ENCODE data around the gene MAL. TPM values are rescaled to one million over a fixed set of nuclear protein-coding genes. Genes with fewer than 3 reads are reported as not detected.

Gene MAL
- polyA plus RNA-seq, 1 of the 3 experiments (the other 2 are of a cell fraction), result not detected

DNA sequence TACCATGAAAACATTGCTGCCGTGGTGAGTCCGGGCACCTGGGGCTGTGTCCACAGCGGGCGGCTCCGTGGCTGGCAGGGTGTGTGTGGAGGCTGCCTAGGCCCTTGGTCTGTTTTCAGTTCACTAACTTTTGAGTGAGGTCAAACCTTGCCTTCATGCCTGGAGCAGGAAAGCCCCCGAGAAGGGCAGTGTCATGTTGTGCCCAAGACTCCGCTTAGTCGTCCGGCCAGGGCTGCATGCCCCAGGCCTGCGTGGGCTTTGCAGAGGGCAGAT is 24.1 kb downstream of the MAL start:
- Histone ChIP-seq H4K20me1 (ENCODE audit: insufficient read depth) (no peaks in the 10 kb centered on the region), H3K9me2 (no peaks in the 10 kb centered on the region), H3K79me2 (ENCODE audit: insufficient read depth) (no peaks in the 10 kb centered on the region), H3K27ac (ENCODE audit: low read depth in 2 of 2, low read length in 1 of 2) (no peak overlapping the region), H3K9ac (no peak overlapping the region), H3K27me3 (ENCODE audit: insufficient read depth) (peaks cover 71% of the 10 kb centered on the region), H3K9me3 (no peaks in the 10 kb centered on the region), H3K36me3 (replicated peaks in 1 of 2; ENCODE audit: control insufficient read depth in 1 of 2, insufficient read depth in 2 of 2, low read length in 1 of 2) (no peaks in the 10 kb centered on the region), H3K4me3 (ENCODE audit: low read depth in 2 of 2, low read length in 1 of 2) (no peak overlapping the region), H3F3A (replicated peaks; ENCODE audit: insufficient read depth) (no peaks in the 10 kb centered on the region), H2AFZ (ENCODE audit: low read depth) (no peak overlapping the region), H3K4me1 (ENCODE audit: control insufficient read depth in 1 of 2, insufficient read depth in 2 of 2, low read depth in 1 of 2, low read length in 1 of 2) (no peaks in the 10 kb centered on the region), H3K4me2 (no peak overlapping the region)
- CTCF ChIA-PET, result no interaction called here
- TF ChIP-seq NRF1 (IDR thresholded peaks at IDR 0.05; ENCODE audit: low read depth, low read length), result no peak
- TF ChIP-seq RXRA (IDR thresholded peaks at IDR 0.05; ENCODE audit: borderline replicate concordance, low read depth), result no peak
- TF ChIP-seq TCF12 (IDR thresholded peaks at IDR 0.05), result no peak
- no peak for TF ChIP-seq YY1 (IDR thresholded peaks at IDR 0.05; ENCODE audit: low read depth)
- TF ChIP-seq RCOR1 (IDR thresholded peaks at IDR 0.05; ENCODE audit: low read length), result no peak
- no peak for TF ChIP-seq FOXJ3 (CRISPR knock-in tag; IDR thresholded peaks at IDR 0.05)
- no peak for TF ChIP-seq SIN3A (IDR thresholded peaks at IDR 0.05; ENCODE audit: borderline replicate concordance, low read depth, low read length)
- no peak for TF ChIP-seq FOSL2 (IDR thresholded peaks at IDR 0.05; ENCODE audit: borderline replicate concordance, low read depth)
- TF ChIP-seq ZBTB33 (IDR thresholded peaks at IDR 0.05; ENCODE audit: borderline replicate concordance, low read depth), result no peak
- no peak for TF ChIP-seq ELF1 (IDR thresholded peaks at IDR 0.05)
- no peak for TF ChIP-seq EP300 (IDR thresholded peaks at IDR 0.05; ENCODE audit: borderline replicate concordance in 1 of 2, low read depth in 1 of 2, low read length in 1 of 2)
- TF ChIP-seq NFIC (IDR thresholded peaks at IDR 0.05; ENCODE audit: borderline replicate concordance), result no peak
- TF ChIP-seq MEF2A (IDR thresholded peaks at IDR 0.05; ENCODE audit: borderline replicate concordance, low read depth), result no peak
- no peak for TF ChIP-seq TAF1 (IDR thresholded peaks at IDR 0.05; ENCODE audit: borderline replicate concordance, low read depth, low read length)
- TF ChIP-seq SMC3 (IDR thresholded peaks at IDR 0.05; ENCODE audit: low read depth, low read length), result no peak
- WGBS (ENCODE audit: low lambda C conversion rate), result 53% methylated on average over 5 of the region's 10 CpGs
- no peak for DNase-seq
- POLR2A ChIA-PET, result no interaction called here

GRCh38 chr2:95049961-95050360 is 24.5 kb downstream of the MAL start:
- 11% methylated on average over 5 of the region's 6 CpGs for WGBS (ENCODE audit: low lambda C conversion rate)
- TF ChIP-seq TCF12 (IDR thresholded peaks at IDR 0.05), result no peak
- no peak for TF ChIP-seq POLR2AphosphoS5 (IDR thresholded peaks at IDR 0.05; ENCODE audit: low read depth, low read length)
- TF ChIP-seq SMC3 (IDR thresholded peaks at IDR 0.05; ENCODE audit: low read depth, low read length), result no peak
- Histone ChIP-seq H3K4me3 (ENCODE audit: low read depth in 2 of 2, low read length in 1 of 2) (no peak overlapping the region), H3K9me3 (no peaks in the 10 kb centered on the region), H4K20me1 (ENCODE audit: insufficient read depth) (no peaks in the 10 kb centered on the region), H3K27ac (ENCODE audit: low read depth in 2 of 2, low read length in 1 of 2) (no peak overlapping the region), H3K4me1 (ENCODE audit: control insufficient read depth in 1 of 2, insufficient read depth in 2 of 2, low read depth in 1 of 2, low read length in 1 of 2) (no peaks in the 10 kb centered on the region), H3K4me2 (no peak overlapping the region), H3K79me2 (ENCODE audit: insufficient read depth) (no peaks in the 10 kb centered on the region), H2AFZ (ENCODE audit: low read depth) (no peak overlapping the region), H3F3A (replicated peaks; ENCODE audit: insufficient read depth) (no peaks in the 10 kb centered on the region), H3K27me3 (ENCODE audit: insufficient read depth) (peaks cover 69% of the 10 kb centered on the region), H3K9me2 (no peaks in the 10 kb centered on the region), H3K9ac (no peak overlapping the region), H3K36me3 (replicated peaks in 1 of 2; ENCODE audit: control insufficient read depth in 1 of 2, insufficient read depth in 2 of 2, low read length in 1 of 2) (no peaks in the 10 kb centered on the region)
- DNase-seq, result no peak
- CTCF ChIA-PET, result interaction anchor here (1.1 to 1.3 kb wide), 2 partner anchors 13 to 30 kb away, joined by 3 to 4 read pairs; no protein-coding TSS in a partner anchor
- POLR2A ChIA-PET, result no interaction called here

Data from SK-N-SH (cell line).